ENCODE measurements around the gene KCTD19.
A peak's percentile ranks its signal among the peaks of the same experiment; 100 is the strongest.

The KCTD19 gene

DNA sequence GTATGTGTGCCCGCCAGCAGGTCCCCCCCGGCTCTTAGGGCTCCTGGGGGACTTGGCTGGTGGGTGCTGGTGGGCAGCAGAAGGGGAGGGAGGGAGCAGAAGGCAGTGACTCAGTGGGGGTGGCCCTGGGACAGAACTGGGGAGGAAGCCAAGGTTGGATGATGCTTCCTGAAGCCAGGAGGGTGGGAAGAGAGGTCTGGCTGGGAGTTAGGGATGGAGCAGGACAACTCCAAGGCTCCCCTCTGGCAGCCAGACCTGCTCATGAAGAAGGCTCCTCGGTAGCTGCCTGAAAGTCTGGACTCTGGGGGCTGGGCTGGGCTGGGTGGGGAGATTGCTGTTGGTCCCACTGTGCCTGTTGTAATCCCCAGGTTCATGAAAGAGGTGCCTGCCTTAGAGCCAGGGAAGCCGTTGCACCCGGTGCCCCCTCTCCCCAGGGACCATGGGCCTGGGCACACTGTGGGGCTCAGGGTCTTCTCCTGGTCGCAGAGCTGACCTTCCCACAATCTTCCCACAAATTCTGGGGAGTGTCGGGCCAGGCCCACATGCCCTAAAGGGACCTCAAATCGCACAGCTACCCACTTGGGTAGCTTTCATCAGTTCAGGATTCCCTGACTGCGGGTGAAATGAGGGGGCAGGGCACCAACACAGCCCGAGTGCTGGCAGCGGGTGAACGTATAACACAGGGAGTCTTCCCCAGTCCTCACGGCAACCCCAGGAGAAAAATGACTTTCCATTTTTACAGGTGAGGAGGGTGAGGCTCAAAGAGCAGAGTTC, 48.4 kb downstream of the KCTD19 start:
- POLR2A ChIA-PET: interaction anchor here (0.7 to 1.8 kb wide), 5 partner anchors 10 to 51 kb away, joined by 3 to 13 read pairs (median 4); partner anchors contain the start of gene TMEM208
- DNase-seq (ENCODE audit: low read depth, low spot score): peak; percentile 28
- TF ChIP-seq, protein P1, sequence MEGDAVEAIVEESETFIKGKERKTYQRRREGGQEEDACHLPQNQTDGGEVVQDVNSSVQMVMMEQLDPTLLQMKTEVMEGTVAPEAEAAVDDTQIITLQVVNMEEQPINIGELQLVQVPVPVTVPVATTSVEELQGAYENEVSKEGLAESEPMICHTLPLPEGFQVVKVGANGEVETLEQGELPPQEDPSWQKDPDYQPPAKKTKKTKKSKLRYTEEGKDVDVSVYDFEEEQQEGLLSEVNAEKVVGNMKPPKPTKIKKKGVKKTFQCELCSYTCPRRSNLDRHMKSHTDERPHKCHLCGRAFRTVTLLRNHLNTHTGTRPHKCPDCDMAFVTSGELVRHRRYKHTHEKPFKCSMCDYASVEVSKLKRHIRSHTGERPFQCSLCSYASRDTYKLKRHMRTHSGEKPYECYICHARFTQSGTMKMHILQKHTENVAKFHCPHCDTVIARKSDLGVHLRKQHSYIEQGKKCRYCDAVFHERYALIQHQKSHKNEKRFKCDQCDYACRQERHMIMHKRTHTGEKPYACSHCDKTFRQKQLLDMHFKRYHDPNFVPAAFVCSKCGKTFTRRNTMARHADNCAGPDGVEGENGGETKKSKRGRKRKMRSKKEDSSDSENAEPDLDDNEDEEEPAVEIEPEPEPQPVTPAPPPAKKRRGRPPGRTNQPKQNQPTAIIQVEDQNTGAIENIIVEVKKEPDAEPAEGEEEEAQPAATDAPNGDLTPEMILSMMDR (IDR thresholded peaks at IDR 0.05; ENCODE audit: insufficient read depth, low read length, missing control alignments): no peak
- peak overlapping the region; percentile 71 for H3K4me3 ChIP-seq (ENCODE audit: low read depth, low read length)
- CTCF ChIA-PET: interaction anchor here (0.9 to 2.7 kb wide), 18 partner anchors 9 to 243 kb away, joined by 3 to 15 read pairs (median 4); partner anchors contain the start of gene SLC9A5

DNA sequence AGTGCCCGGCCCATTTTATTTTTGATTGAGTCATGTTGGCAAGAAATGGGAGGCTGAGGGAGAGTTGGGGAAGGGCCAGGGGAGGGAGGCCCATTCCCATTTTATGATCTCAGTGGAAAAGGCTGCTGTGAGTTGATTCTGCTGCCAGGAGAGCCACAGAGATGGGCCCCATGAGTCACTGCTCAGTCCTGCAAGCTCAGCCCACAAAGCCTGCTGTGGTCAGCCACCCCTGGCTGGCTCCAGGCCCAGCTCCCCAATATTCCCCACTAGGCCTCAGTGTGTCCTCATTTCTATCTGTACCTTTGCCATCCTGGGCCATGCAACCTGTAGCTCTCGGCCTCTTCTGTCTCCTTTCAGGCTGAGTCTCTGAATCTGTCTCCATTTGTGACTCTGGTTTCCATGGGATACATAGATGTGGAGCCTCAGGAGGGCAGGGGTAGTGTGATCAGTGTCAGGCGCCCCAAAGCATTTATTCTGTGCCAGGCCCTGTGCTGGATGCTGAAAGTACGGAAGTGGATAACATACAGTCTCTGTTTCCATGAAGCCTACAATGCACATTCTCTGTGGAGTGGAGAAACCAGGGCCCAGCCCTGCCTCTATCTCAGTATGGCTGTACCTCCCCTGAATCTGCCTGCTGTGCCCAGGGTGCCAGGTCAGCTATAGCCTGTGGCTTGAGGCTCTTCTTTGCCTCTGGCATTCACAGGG, 49.1 kb downstream of the KCTD19 start:
- peak overlapping the region; percentile 71 for H3K4me3 ChIP-seq (ENCODE audit: low read depth, low read length)
- TF ChIP-seq, protein P1 (IDR thresholded peaks at IDR 0.05; ENCODE audit: insufficient read depth, low read length, missing control alignments): no peak
- ChIA-PET POLR2A (interaction anchor here (0.6 to 1.8 kb wide), 6 partner anchors 9 to 246 kb away, joined by 3 to 13 read pairs (median 4); partner anchors contain the start of gene TMEM208), CTCF (interaction anchor here (0.9 to 2.7 kb wide), 10 partner anchors 10 to 244 kb away, joined by 3 to 15 read pairs (median 3); partner anchors contain the start of gene SLC9A5)
- DNase-seq (ENCODE audit: low read depth, low spot score): peak; percentile 96

DNA sequence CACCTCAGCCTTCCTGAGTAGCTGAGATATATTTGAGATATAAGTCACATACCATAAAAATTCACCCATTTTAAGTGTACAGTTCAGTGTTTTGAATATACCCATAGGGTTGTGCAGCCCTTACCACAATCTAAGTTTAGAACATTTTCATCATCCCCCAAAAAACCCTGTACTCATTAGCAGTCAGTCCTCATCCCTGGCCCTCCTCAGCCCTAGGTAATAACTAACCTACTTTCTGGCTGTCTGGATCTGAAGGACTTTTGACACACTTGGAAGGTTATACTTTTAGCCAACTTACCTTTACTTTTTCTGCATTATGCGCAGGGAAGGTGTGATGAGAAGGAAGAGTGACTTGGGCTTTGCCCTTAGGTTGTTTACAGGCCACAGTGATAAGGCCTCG, 51.2 kb downstream of the KCTD19 start:
- TF ChIP-seq, protein P1 (IDR thresholded peaks at IDR 0.05; ENCODE audit: insufficient read depth, low read length, missing control alignments): no peak
- ChIA-PET CTCF (interaction anchor here (1.5 kb wide), 1 partner anchor 64 kb away, joined by 3 read pairs; no protein-coding TSS in a partner anchor), POLR2A (no interaction called here)
- no peak for DNase-seq (ENCODE audit: low read depth, low spot score)
- no peak overlapping the region for H3K4me3 ChIP-seq (ENCODE audit: low read depth, low read length)

DNA sequence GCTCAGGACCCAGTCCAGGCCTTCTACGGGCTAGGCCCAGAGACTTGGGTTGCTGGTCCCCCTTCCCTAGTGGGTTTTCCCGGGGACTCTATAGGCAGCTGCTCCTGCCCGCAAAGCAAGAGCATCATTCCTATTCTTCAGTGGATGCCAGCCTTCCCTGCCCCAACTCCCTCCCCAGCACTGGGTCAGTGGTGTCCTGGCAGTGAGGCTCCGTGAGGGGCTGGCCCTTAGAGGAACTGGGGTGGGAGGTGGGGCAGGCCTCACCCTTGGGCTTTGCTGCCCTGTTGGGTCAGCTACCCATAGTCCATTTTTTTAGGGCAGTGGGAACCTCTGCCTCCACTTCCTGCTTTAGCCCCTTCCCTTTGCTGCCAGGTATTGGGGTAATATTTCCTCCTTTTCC, 55.1 kb downstream of the KCTD19 start:
- POLR2A ChIA-PET: no interaction called here

DNA sequence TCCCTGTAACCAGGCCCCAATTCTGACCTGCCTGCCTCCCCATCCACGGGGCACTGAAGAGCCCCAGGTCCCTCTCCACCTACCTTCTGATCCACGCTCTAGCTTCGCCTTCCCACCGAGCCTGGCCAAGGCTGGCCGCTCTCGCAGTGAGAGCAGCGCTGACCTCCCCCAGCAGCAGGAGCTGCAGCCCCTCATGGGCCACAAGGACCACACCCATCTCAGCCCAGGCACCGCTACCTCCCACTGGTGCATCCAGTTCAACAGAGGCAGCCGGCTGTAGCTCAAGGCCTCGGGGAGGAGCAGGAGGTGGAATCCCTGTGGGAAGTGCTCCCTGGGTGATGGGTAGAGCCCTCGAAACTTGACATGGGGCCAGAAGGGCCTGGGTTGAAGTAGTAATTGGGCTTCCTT, 55.6 kb downstream of the KCTD19 start:
- CTCF ChIA-PET: interaction anchor here (1.3 to 2.6 kb wide), 4 partner anchors 10 to 211 kb away, joined by 3 to 22 read pairs (median 4); partner anchors contain the start of gene TPPP3
- POLR2A ChIA-PET: no interaction called here
- DNase-seq (ENCODE audit: low read depth, low spot score): no peak
- TF ChIP-seq, protein P1 (IDR thresholded peaks at IDR 0.05; ENCODE audit: insufficient read depth, low read length, missing control alignments): no peak
- H3K4me3 ChIP-seq (ENCODE audit: low read depth, low read length): no peak overlapping the region

More for the DNA sequence above, 55.1 kb downstream of the KCTD19 start:
- CTCF ChIA-PET: interaction anchor here (1.3 to 2.6 kb wide), 3 partner anchors 11 to 210 kb away, joined by 3 to 22 read pairs (median 3); no protein-coding TSS in a partner anchor
- DNase-seq (ENCODE audit: low read depth, low spot score): no peak
- TF ChIP-seq, protein P1 (IDR thresholded peaks at IDR 0.05; ENCODE audit: insufficient read depth, low read length, missing control alignments): no peak
- H3K4me3 ChIP-seq (ENCODE audit: low read depth, low read length): no peak overlapping the region
